Keratinocyte (primary cell): Measurements from ENCODE around the gene ATXN10. TPM values are rescaled to one million over a fixed set of nuclear protein-coding genes. Genes with fewer than 3 reads are reported as not detected.

ENCODE experiments used
- DNase-seq: peaks from one replicate; pipeline ENCODE4 v3.0.0-alpha.2; 2011; ENCODE audit warnings: low read depth, missing footprints, low spot score
- FAIRE-seq: peaks from 2 replicates; lab custom pipeline; 2011; peaks lifted over from hg19 to GRCh38; lab: Jason Lieb, UNC
- H2AFZ ChIP-seq: 2 replicates; pipeline ENCODE4 v1.6.0; 2012; ENCODE audit warnings: low read length, control low read depth, inconsistent platforms; ENCODE audit not compliant: control insufficient read depth
- H3K27ac ChIP-seq: 2 replicates; pipeline ENCODE4 v1.5.1; 2011; ENCODE audit warnings: low read length; ENCODE audit not compliant: control insufficient read depth, insufficient read depth
- H3K27me3 ChIP-seq: 3 replicates; pipeline ENCODE4 v1.6.0; 2011; ENCODE audit warnings: low read length; ENCODE audit not compliant: control insufficient read depth, insufficient read depth; ENCODE audit errors: extremely low read depth
- H3K36me3 ChIP-seq, 2 experiments: 2 replicates in 1 of 2; 3 replicates in 1 of 2; pipeline ENCODE4 v1.5.1; 2011; ENCODE audit warnings: low read length in 2 of 2, mild to moderate bottlenecking in 1 of 2; ENCODE audit not compliant: control insufficient read depth in 2 of 2, insufficient read depth in 2 of 2; ENCODE audit errors: extremely low read depth in 1 of 2
- H3K4me1 ChIP-seq: 3 replicates; pipeline ENCODE4 v1.5.1; 2011; ENCODE audit warnings: low read length; ENCODE audit not compliant: control insufficient read depth, insufficient read depth; ENCODE audit errors: extremely low read depth
- H3K4me2 ChIP-seq: 3 replicates; pipeline ENCODE4 v1.6.0; 2011; ENCODE audit warnings: low read depth, low read length; ENCODE audit not compliant: control insufficient read depth, insufficient read depth; ENCODE audit errors: extremely low read depth
- H3K4me3 ChIP-seq, 3 experiments: fragments of 200-600 bp in 1 of 3; sonication (generic) in 1 of 3; 2 replicates in 2 of 3; 3 replicates in 1 of 3; pipeline ENCODE4 v1.5.1; 2011 to 2016; ENCODE audit warnings: low read length in 3 of 3, mild to moderate bottlenecking in 3 of 3, control low read depth in 2 of 3, inconsistent platforms in 1 of 3, low read depth in 1 of 3, mixed read lengths in 1 of 3, mixed run types in 1 of 3, moderate library complexity in 1 of 3; ENCODE audit not compliant: control insufficient read depth in 2 of 3, insufficient read depth in 2 of 3; ENCODE audit errors: extremely low read depth in 1 of 3
- H3K79me2 ChIP-seq: 2 replicates; pipeline ENCODE4 v1.6.0; 2012; ENCODE audit warnings: low read length; ENCODE audit not compliant: control insufficient read depth, insufficient read depth
- H3K9ac ChIP-seq: 3 replicates; pipeline ENCODE4 v1.6.0; 2011; ENCODE audit warnings: low read length; ENCODE audit not compliant: control insufficient read depth, insufficient read depth; ENCODE audit errors: extremely low read depth
- H3K9me1 ChIP-seq: 3 replicates; pipeline ENCODE4 v1.6.0; 2011; ENCODE audit warnings: low read length; ENCODE audit not compliant: control insufficient read depth, insufficient read depth; ENCODE audit errors: extremely low read depth
- H3K9me3 ChIP-seq: 2 replicates; pipeline ENCODE4 v1.5.1; 2012; ENCODE audit warnings: low read depth, low read length; ENCODE audit not compliant: control insufficient read depth
- H4K20me1 ChIP-seq: 3 replicates; pipeline ENCODE4 v1.6.0; 2011; ENCODE audit warnings: low read length; ENCODE audit not compliant: control insufficient read depth, insufficient read depth; ENCODE audit errors: extremely low read depth
- CTCF ChIP-seq, 3 experiments: IDR thresholded peaks in 1 of 3; conservative IDR thresholded peaks in 1 of 3; optimal IDR thresholded peaks in 1 of 3; 2 replicates in 2 of 3; 3 replicates in 1 of 3; pipeline versions ENCODE3 to v1.5.1; 2011; ENCODE audit warnings: low read length in 3 of 3, mild to moderate bottlenecking in 3 of 3, moderate library complexity in 2 of 3, control low read depth in 1 of 3, inconsistent platforms in 1 of 3; ENCODE audit not compliant: insufficient read depth in 2 of 3; ENCODE audit errors: extremely low read depth in 1 of 3
- EZH2 ChIP-seq: IDR thresholded peaks from one replicate; pipeline ENCODE4 v1.6.1; 2012; ENCODE audit warnings: inconsistent platforms, mild to moderate bottlenecking, low read length, moderate library complexity
- dilution Hi-C: fragments of 300-500 bp; cut with MboI; formaldehyde crosslinking; loops from one replicate; pipeline ENCODE4 v1.7.0; 2020; ENCODE audit warnings: low sequenced_read_pairs; ENCODE audit not compliant: extremely low pct_ligation_motif_present
- polyA plus RNA-seq, 5 experiments: library from polyadenylated mRNA; depleted of rRNA in 3 of 5; stranded (reverse) in 3 of 5; stranded (forward) in 1 of 5; unstranded in 1 of 5; fragments of >200 nt; gene quantifications; 1 replicate in 1 of 5; 2 replicates in 3 of 5; 3 replicates in 1 of 5; pipeline versions ENCODE4 v1.2.1 to v1.2.3, GENCODE V29; 2011 to 2012; ENCODE audit warnings: missing spikeins in 2 of 5, low read depth in 1 of 5, low replicate concordance in 1 of 5

The ATXN10 gene
- polyA plus RNA-seq, 1 donor (not counting 4 experiments of a cell fraction or from before 2014, with no cell fraction given), result 276 TPM

- Histone ChIP-seq H3K4me3 (no peak overlapping the region), H3K27me3 (no peaks in the 10 kb centered on the region), H2AFZ (no peak overlapping the region), H4K20me1 (peaks cover 3% of the 10 kb centered on the region), H3K9ac (no peak overlapping the region), H3K4me1 (peaks cover 16% of the 10 kb centered on the region), H3K27ac (peak overlapping the region; percentile 37), H3K36me3 (peaks cover 2 to 6% of the 10 kb centered on the region in 2 experiments), H3K4me2 (no peak overlapping the region), H3K9me1 (no peaks in the 10 kb centered on the region), H3K9me3 (no peaks in the 10 kb centered on the region), H3K79me2 (peaks cover 9% of the 10 kb centered on the region)
- no peak for FAIRE-seq
- dilution Hi-C loops, result no loop called here
- DNase-seq, result no peak
- no peak for TF ChIP-seq CTCF (optimal IDR thresholded peaks at IDR 0.05 in 1 of 3, IDR thresholded peaks at IDR 0.05 in 1 of 3, conservative IDR thresholded peaks at IDR 0.05 in 1 of 3; ENCODE audit: extremely low read depth in 1 of 3, insufficient read depth in 2 of 3, low read length in 3 of 3)
- TF ChIP-seq EZH2, result no peak
Observed at GRCh38 chr22:45777852-45778375, 106.3 kb downstream of the ATXN10 start.

GRCh38 chr22:45781459-45781858 is 109.8 kb downstream of the ATXN10 start:
- H3K4me1 ChIP-seq, result peaks cover 32% of the 10 kb centered on the region
- TF ChIP-seq CTCF (optimal IDR thresholded peaks at IDR 0.05 in 1 of 3, IDR thresholded peaks at IDR 0.05 in 1 of 3, conservative IDR thresholded peaks at IDR 0.05 in 1 of 3; ENCODE audit: extremely low read depth in 1 of 3, insufficient read depth in 2 of 3, low read length in 3 of 3) (no peak), EZH2 (no peak)
- H2AFZ ChIP-seq, result no peak overlapping the region
- H3K27me3 ChIP-seq, result no peaks in the 10 kb centered on the region
- H4K20me1 ChIP-seq, result peaks cover 3% of the 10 kb centered on the region
- H3K4me3 ChIP-seq, result no peak overlapping the region
- DNase-seq (no peak), FAIRE-seq (peak; percentile 9)
- peaks cover 0 to 6% of the 10 kb centered on the region in 2 experiments for H3K36me3 ChIP-seq
- H3K27ac ChIP-seq, result no peak overlapping the region
- peaks cover 12% of the 10 kb centered on the region for H3K79me2 ChIP-seq
- H3K9me3 ChIP-seq, result no peaks in the 10 kb centered on the region
- no peak overlapping the region for H3K9ac ChIP-seq
- H3K9me1 ChIP-seq, result no peaks in the 10 kb centered on the region
- dilution Hi-C loops, result no loop called here
- H3K4me2 ChIP-seq, result no peak overlapping the region
